Measurements from ENCODE around the gene ITIH1.
A peak's percentile ranks its signal among the peaks of the same experiment; 100 is the strongest.

ITIH1 gene

GRCh38 chr3:52813810-52814209 lies 36.4 kb downstream of the ITIH1 start:
- no peak for DNase-seq (ENCODE audit: low spot score)

GRCh38 chr3:52816199-52816598 lies 38.8 kb downstream of the ITIH1 start:
- DNase-seq (ENCODE audit: low spot score): no peak

GRCh38 chr3:52816654-52817053 lies 39.3 kb downstream of the ITIH1 start:
- DNase-seq (ENCODE audit: low spot score): no peak

GRCh38 chr3:52817221-52817620 lies 39.8 kb downstream of the ITIH1 start:
- no peak for DNase-seq (ENCODE audit: low spot score)

- no peak for DNase-seq (ENCODE audit: low spot score)
Observed at GRCh38 chr3:52817860-52818259, 40.5 kb downstream of the ITIH1 start.

GRCh38 chr3:52819936-52820335 lies 42.5 kb downstream of the ITIH1 start:
- no peak for DNase-seq (ENCODE audit: low spot score)

GRCh38 chr3:52820736-52821135 lies 43.3 kb downstream of the ITIH1 start:
- DNase-seq (ENCODE audit: low spot score): peak; percentile 16

- DNase-seq (ENCODE audit: low spot score): no peak
Observed at GRCh38 chr3:52822363-52822762, 45.0 kb downstream of the ITIH1 start.

- DNase-seq (ENCODE audit: low spot score): no peak
Observed at GRCh38 chr3:52824037-52824436, 46.6 kb downstream of the ITIH1 start.

GRCh38 chr3:52827441-52827840 lies 50.0 kb downstream of the ITIH1 start:
- DNase-seq (ENCODE audit: low spot score): no peak

- no peak for DNase-seq (ENCODE audit: low spot score)
Observed at GRCh38 chr3:52827866-52828376, 50.5 kb downstream of the ITIH1 start.

- DNase-seq (ENCODE audit: low spot score): no peak
Observed at GRCh38 chr3:52829482-52829881, 52.1 kb downstream of the ITIH1 start.

- DNase-seq (ENCODE audit: low spot score): no peak
Observed at GRCh38 chr3:52829906-52830463, 52.6 kb downstream of the ITIH1 start.

- DNase-seq (ENCODE audit: low spot score): no peak
Observed at GRCh38 chr3:52830535-52831258, 53.3 kb downstream of the ITIH1 start, which contains the start of gene ITIH4. TSS of gene ITIH4 (minus strand) at chr3:52830672. CDS start at chr3:52830642, 30 bp downstream.

- DNase-seq (ENCODE audit: low spot score): no peak
Observed at GRCh38 chr3:52831500-52832301, 54.3 kb downstream of the ITIH1 start.

GRCh38 chr3:52833202-52833601 lies 55.8 kb downstream of the ITIH1 start:
- no peak for DNase-seq (ENCODE audit: low spot score)

GRCh38 chr3:52834871-52835501 lies 57.6 kb downstream of the ITIH1 start, which contains the start of gene MUSTN1:
TSS of gene MUSTN1 (minus strand) at chr3:52835019. CDS start at chr3:52834948, 71 bp downstream.
- DNase-seq (ENCODE audit: low spot score): no peak

- no peak for DNase-seq (ENCODE audit: low spot score)
Observed at GRCh38 chr3:52835766-52836470, 58.5 kb downstream of the ITIH1 start.

GRCh38 chr3:52836471-52836845 lies 59.1 kb downstream of the ITIH1 start:
- DNase-seq (ENCODE audit: low spot score): no peak

GRCh38 chr3:52836986-52837385 lies 59.6 kb downstream of the ITIH1 start:
- no peak for DNase-seq (ENCODE audit: low spot score)

- DNase-seq (ENCODE audit: low spot score): peak; percentile 31
Observed at GRCh38 chr3:52838561-52839267, 61.3 kb downstream of the ITIH1 start.
